Activated CD8-positive, alpha-beta memory T cell treated with anti-CD3 and anti-CD28 coated beads, Interleukin-2, amount 50 U/mL, for 1 hour (primary cell): ENCODE data around the gene TIA1.

ENCODE experiments used
- DNase-seq: peaks from one replicate; pipeline ENCODE4 v3.0.0-alpha.2; 2020; ENCODE audit errors: extremely low read depth

TIA1 gene

GRCh38 chr2:70160545-70160944 is 87.9 kb downstream of the TIA1 start:
- no peak for DNase-seq
